Measurements from ENCODE around the gene ZNF511. TPM values are rescaled to one million over a fixed set of nuclear protein-coding genes. Genes with fewer than 3 reads are reported as not detected.

The ZNF511 gene
- total RNA-seq, 1 experiment from 2014 or later = 42.7 TPM

DNA sequence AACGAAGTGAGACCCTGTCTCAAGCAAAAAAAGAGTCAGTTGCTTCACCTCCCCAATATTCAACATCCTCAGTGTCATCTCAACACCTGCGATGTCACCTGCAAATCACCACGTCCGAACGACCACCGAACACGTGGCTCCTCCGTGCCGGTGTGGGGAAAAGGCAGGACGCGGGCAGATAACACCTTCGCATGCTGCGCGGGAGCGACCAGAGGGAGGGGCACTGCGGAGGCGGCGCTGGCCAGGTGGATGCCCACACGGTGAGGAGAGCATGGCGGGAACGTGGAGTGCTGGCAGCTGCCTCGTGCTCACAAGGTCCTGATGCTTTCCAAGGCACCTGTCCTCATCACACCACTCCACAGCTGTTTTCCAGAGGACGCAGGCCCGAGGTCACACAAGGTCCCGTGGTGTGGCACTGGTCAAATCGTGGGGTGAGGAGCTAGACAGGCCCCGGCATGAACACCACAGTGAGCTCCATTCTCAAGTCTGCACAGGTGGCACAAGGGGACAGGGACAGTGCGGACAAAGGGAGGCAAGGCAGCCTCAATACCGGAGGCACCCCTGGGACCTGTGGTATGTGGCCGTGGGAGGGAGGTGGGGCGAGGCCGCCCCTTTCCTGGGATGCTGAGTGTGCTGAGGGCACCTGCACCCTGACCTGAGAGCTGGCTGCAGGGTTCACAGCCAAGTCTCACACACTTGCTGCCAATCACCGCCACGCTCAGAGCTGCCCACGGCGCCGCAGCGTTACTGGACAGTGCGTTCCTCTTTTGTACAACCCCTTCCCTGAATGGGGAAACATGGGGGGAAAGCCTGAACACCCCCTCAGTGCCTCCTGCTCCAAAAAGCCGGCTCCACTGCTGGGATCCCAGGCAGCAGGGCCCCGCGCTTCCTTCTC, 13.0 kb upstream of the ZNF511 start:
- Mint-ChIP-seq H3K4me3 (ENCODE audit: unreplicated experiment) (no peak overlapping the region), H3K36me3 (ENCODE audit: insufficient read depth, unreplicated experiment) (peaks cover 88% of the 10 kb centered on the region), H3K4me1 (ENCODE audit: insufficient read depth, unreplicated experiment) (peaks cover 4% of the 10 kb centered on the region), H3K9me3 (ENCODE audit: unreplicated experiment) (no peaks in the 10 kb centered on the region), H3K27me3 (ENCODE audit: insufficient read depth, unreplicated experiment) (no peaks in the 10 kb centered on the region), H3K27ac (ENCODE audit: low read depth, unreplicated experiment) (no peak overlapping the region)
- CTCF ChIA-PET = interaction anchor here (0.7 to 1.2 kb wide), 2 partner anchors 14 to 34 kb away, joined by 3 to 4 read pairs; no protein-coding TSS in a partner anchor
- TF ChIP-seq, protein P1, sequence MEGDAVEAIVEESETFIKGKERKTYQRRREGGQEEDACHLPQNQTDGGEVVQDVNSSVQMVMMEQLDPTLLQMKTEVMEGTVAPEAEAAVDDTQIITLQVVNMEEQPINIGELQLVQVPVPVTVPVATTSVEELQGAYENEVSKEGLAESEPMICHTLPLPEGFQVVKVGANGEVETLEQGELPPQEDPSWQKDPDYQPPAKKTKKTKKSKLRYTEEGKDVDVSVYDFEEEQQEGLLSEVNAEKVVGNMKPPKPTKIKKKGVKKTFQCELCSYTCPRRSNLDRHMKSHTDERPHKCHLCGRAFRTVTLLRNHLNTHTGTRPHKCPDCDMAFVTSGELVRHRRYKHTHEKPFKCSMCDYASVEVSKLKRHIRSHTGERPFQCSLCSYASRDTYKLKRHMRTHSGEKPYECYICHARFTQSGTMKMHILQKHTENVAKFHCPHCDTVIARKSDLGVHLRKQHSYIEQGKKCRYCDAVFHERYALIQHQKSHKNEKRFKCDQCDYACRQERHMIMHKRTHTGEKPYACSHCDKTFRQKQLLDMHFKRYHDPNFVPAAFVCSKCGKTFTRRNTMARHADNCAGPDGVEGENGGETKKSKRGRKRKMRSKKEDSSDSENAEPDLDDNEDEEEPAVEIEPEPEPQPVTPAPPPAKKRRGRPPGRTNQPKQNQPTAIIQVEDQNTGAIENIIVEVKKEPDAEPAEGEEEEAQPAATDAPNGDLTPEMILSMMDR (IDR thresholded peaks at IDR 0.05; ENCODE audit: unreplicated experiment) = no peak
- no TSS peak for BruUV-seq (replicated peaks)
- POLR2A ChIA-PET = no interaction called here
- DNase-seq (ENCODE audit: unreplicated experiment) = no peak
- intact Hi-C loops (cut with micrococcal nuclease) = no loop called here

DNA sequence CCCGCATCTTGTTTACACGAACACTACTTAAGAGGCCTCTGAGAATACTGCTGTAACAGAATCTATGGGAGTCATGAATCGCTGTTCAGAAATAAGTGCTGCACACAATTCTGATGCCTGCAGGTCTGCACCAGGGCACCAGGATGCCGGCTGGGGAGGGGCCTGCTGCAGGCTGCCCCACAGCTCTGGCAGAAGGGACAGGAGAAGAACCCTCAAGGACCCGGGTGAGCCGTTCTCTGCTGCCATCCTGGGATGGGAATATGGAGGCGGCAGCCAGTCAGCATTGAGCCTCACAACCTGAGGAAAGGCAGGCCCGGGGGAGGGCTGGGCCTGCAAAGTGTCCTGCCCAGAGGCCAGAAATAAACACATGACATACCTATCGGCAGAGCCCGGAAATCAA, 11.2 kb upstream of the ZNF511 start:
- TF ChIP-seq, protein P1 (IDR thresholded peaks at IDR 0.05; ENCODE audit: unreplicated experiment) = no peak
- intact Hi-C loops (cut with micrococcal nuclease) = no loop called here
- ChIA-PET CTCF (interaction anchor here (0.6 kb wide), 1 partner anchor 10 kb away, joined by 3 read pairs; no protein-coding TSS in a partner anchor), POLR2A (no interaction called here)
- BruUV-seq (replicated peaks) = no TSS peak
- Mint-ChIP-seq H3K27me3 (ENCODE audit: insufficient read depth, unreplicated experiment) (no peaks in the 10 kb centered on the region), H3K4me1 (ENCODE audit: insufficient read depth, unreplicated experiment) (peaks cover 4% of the 10 kb centered on the region), H3K27ac (ENCODE audit: low read depth, unreplicated experiment) (no peak overlapping the region), H3K4me3 (ENCODE audit: unreplicated experiment) (no peak overlapping the region), H3K36me3 (ENCODE audit: insufficient read depth, unreplicated experiment) (peaks cover 93% of the 10 kb centered on the region), H3K9me3 (ENCODE audit: unreplicated experiment) (no peaks in the 10 kb centered on the region)
- DNase-seq (ENCODE audit: unreplicated experiment) = no peak

DNA sequence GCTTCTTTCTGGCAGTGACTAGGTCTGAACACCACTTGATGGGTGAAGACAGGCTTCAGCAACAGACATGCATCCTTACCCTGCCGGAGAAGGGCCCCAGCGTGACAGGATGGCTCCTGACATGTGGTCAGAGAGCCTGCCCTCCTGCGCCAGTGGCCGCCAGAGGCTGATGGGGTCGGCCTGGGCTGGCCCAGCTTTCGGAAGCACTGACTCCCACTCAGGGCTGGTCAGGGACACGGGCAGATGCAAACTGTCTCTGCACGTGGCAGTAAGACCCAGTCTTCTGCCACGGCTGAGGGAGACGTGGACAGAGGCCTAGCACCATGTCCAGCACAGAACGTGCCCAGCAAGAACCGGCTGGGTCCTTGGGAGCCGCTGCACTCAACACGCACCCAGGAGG, 10.2 kb upstream of the ZNF511 start:
- ChIA-PET POLR2A (interaction anchor here (1.5 kb wide), 1 partner anchor 9 kb away, joined by 5 read pairs; no protein-coding TSS in a partner anchor), CTCF (interaction anchor here (0.7 to 2.5 kb wide), 3 partner anchors 9 to 394 kb away, joined by 3 to 13 read pairs (median 4); no protein-coding TSS in a partner anchor)
- DNase-seq (ENCODE audit: unreplicated experiment) = no peak
- TF ChIP-seq, protein P1 (IDR thresholded peaks at IDR 0.05; ENCODE audit: unreplicated experiment) = no peak
- peaks cover 89% of the 10 kb centered on the region for H3K36me3 Mint-ChIP-seq (ENCODE audit: insufficient read depth, unreplicated experiment)
- no peak overlapping the region for H3K27ac Mint-ChIP-seq (ENCODE audit: low read depth, unreplicated experiment)
- peaks cover 4% of the 10 kb centered on the region for H3K4me1 Mint-ChIP-seq (ENCODE audit: insufficient read depth, unreplicated experiment)
- intact Hi-C loops (cut with micrococcal nuclease) = no loop called here
- H3K4me3 Mint-ChIP-seq (ENCODE audit: unreplicated experiment) = no peak overlapping the region
- H3K27me3 Mint-ChIP-seq (ENCODE audit: insufficient read depth, unreplicated experiment) = no peaks in the 10 kb centered on the region
- no TSS peak for BruUV-seq (replicated peaks)
- H3K9me3 Mint-ChIP-seq (ENCODE audit: unreplicated experiment) = no peaks in the 10 kb centered on the region

DNA sequence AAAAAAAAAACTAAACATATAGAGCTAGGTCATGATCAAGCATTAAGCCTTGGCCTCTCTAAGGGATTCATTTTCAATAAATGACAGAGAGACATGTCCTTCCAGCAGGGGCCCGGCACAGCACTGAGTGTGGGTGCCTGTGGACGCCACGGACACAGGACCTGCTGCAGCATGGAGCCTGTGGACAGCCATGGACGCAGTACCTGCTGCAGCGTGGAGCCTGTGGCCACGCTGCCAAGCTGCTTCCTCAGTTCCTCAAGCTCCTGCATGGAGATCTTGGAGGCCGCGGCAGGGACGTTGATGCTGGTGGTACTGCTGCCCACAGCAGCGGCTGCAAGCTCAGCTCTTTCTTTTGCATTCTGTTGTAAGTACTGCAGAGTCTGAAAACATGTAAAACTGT, 9.5 kb upstream of the ZNF511 start:
- TF ChIP-seq, protein P1 (IDR thresholded peaks at IDR 0.05; ENCODE audit: unreplicated experiment) = no peak
- DNase-seq (ENCODE audit: unreplicated experiment) = no peak
- BruUV-seq (replicated peaks) = no TSS peak
- no peak overlapping the region for H3K27ac Mint-ChIP-seq (ENCODE audit: low read depth, unreplicated experiment)
- H3K27me3 Mint-ChIP-seq (ENCODE audit: insufficient read depth, unreplicated experiment) = no peaks in the 10 kb centered on the region
- peaks cover 4% of the 10 kb centered on the region for H3K4me1 Mint-ChIP-seq (ENCODE audit: insufficient read depth, unreplicated experiment)
- ChIA-PET POLR2A (interaction anchor here (1.5 kb wide), 1 partner anchor 8 kb away, joined by 5 read pairs; no protein-coding TSS in a partner anchor), CTCF (interaction anchor here (0.6 to 2.5 kb wide), 3 partner anchors 8 to 156 kb away, joined by 3 to 13 read pairs (median 4); no protein-coding TSS in a partner anchor)
- no peak overlapping the region for H3K4me3 Mint-ChIP-seq (ENCODE audit: unreplicated experiment)
- intact Hi-C loops (cut with micrococcal nuclease) = no loop called here
- no peaks in the 10 kb centered on the region for H3K9me3 Mint-ChIP-seq (ENCODE audit: unreplicated experiment)
- peaks cover 88% of the 10 kb centered on the region for H3K36me3 Mint-ChIP-seq (ENCODE audit: insufficient read depth, unreplicated experiment)

Data from MCF 10A (cell line).